Brain microvascular endothelial cell (primary cell): ENCODE results near the gene VCAN.

Experiments used
- DNase-seq: peaks from one replicate; pipeline ENCODE4 v3.0.0-alpha.2; 2020
- H3K27ac ChIP-seq: fragments of 250-450 bp; sonication (Bioruptor Pico); 2 replicates; pipeline ENCODE4 v1.5.1; 2020; ENCODE audit warnings: mild to moderate bottlenecking, moderate library complexity
- H3K27me3 ChIP-seq: fragments of 250-450 bp; sonication (Bioruptor Pico); replicated peaks from 2 replicates; pipeline ENCODE4 v1.5.1; 2020; ENCODE audit warnings: mild to moderate bottlenecking
- H3K36me3 ChIP-seq: fragments of 250-450 bp; sonication (Bioruptor Pico); replicated peaks from 2 replicates; pipeline ENCODE4 v1.5.1; 2020; ENCODE audit warnings: mild to moderate bottlenecking
- H3K4me3 ChIP-seq: 2 replicates; pipeline ENCODE4 v1.5.1; 2011; ENCODE audit warnings: low read depth, mild to moderate bottlenecking, control low read depth, low read length, moderate library complexity
- CTCF ChIP-seq: IDR thresholded peaks from 2 replicates; pipeline ENCODE4 v1.5.1; 2011; ENCODE audit warnings: low read depth, mild to moderate bottlenecking, moderate library complexity, low read length, control low read depth, inconsistent platforms; ENCODE audit errors: missing control alignments
- in situ Hi-C: cut with HindIII; loops from 2 replicates; pipeline ENCODE4 v1.10.0; 2017; ENCODE audit warnings: low sequenced_read_pairs, low pct_ligation_motif_present

VCAN gene

GRCh38 chr5:83503662-83504061 lies 32.1 kb downstream of the VCAN start:
- in situ Hi-C loops = no loop called here
- no peaks in the 10 kb centered on the region for H3K27me3 ChIP-seq
- DNase-seq = no peak
- no peak overlapping the region for H3K27ac ChIP-seq
- peaks cover 79% of the 10 kb centered on the region for H3K36me3 ChIP-seq
- H3K4me3 ChIP-seq = no peak overlapping the region
- TF ChIP-seq CTCF = no peak

GRCh38 chr5:83507431-83507830 lies 35.9 kb downstream of the VCAN start:
- H3K27me3 ChIP-seq = no peaks in the 10 kb centered on the region
- no peak overlapping the region for H3K4me3 ChIP-seq
- H3K36me3 ChIP-seq = peaks cover 76% of the 10 kb centered on the region
- TF ChIP-seq CTCF = no peak
- H3K27ac ChIP-seq = no peak overlapping the region
- no peak for DNase-seq
- in situ Hi-C loops = no loop called here

- peaks cover 75% of the 10 kb centered on the region for H3K36me3 ChIP-seq
- in situ Hi-C loops = no loop called here
- no peaks in the 10 kb centered on the region for H3K27me3 ChIP-seq
- H3K4me3 ChIP-seq = no peak overlapping the region
- no peak for DNase-seq
- no peak overlapping the region for H3K27ac ChIP-seq
- TF ChIP-seq CTCF = no peak
These were observed 38.0 kb downstream of the VCAN start for GRCh38 chr5:83509540-83509939.

- Histone ChIP-seq H3K36me3 (peaks cover 74% of the 10 kb centered on the region), H3K27me3 (no peaks in the 10 kb centered on the region), H3K4me3 (no peak overlapping the region), H3K27ac (no peak overlapping the region)
- TF ChIP-seq CTCF = no peak
- no peak for DNase-seq
- in situ Hi-C loops = no loop called here
These were observed 38.7 kb downstream of the VCAN start for GRCh38 chr5:83510260-83510659.

- H3K27ac ChIP-seq = no peak overlapping the region
- no peak for TF ChIP-seq CTCF
- no peaks in the 10 kb centered on the region for H3K27me3 ChIP-seq
- H3K36me3 ChIP-seq = peaks cover 62% of the 10 kb centered on the region
- DNase-seq = no peak
- in situ Hi-C loops = no loop called here
- no peak overlapping the region for H3K4me3 ChIP-seq
These were observed 40.7 kb downstream of the VCAN start for GRCh38 chr5:83512061-83512745.

- TF ChIP-seq CTCF = no peak
- Histone ChIP-seq H3K4me3 (no peak overlapping the region), H3K36me3 (peaks cover 62% of the 10 kb centered on the region), H3K27ac (no peak overlapping the region), H3K27me3 (no peaks in the 10 kb centered on the region)
- no peak for DNase-seq
- in situ Hi-C loops = no loop called here
These were observed 41.5 kb downstream of the VCAN start for GRCh38 chr5:83513081-83513480.
